PFSK-1 (cell line): Measurements from ENCODE around the gene TNNT2.

Experiments
- POLR2AphosphoS5 ChIP-seq: IDR thresholded peaks from 2 replicates; pipeline ENCODE4 v1.6.1; 2012; ENCODE audit warnings: low read depth, mild to moderate bottlenecking, control low read depth, low read length, moderate library complexity
- REST ChIP-seq, 2 experiments: IDR thresholded peaks; 2 replicates each; pipeline versions ENCODE4 v1.6.1 to v1.8.0; 2011 to 2012; ENCODE audit warnings: low read depth in 2 of 2, low read length in 2 of 2, control low read depth in 1 of 2, inconsistent platforms in 1 of 2, mild to moderate bottlenecking in 1 of 2, moderate library complexity in 1 of 2; ENCODE audit not compliant: insufficient read depth in 1 of 2
- SIN3A ChIP-seq: IDR thresholded peaks from 2 replicates; pipeline ENCODE4 v1.6.1; 2012; ENCODE audit warnings: mild to moderate bottlenecking, low read length, moderate library complexity, borderline replicate concordance; ENCODE audit not compliant: insufficient read depth
- TAF1 ChIP-seq: IDR thresholded peaks from 2 replicates; pipeline ENCODE4 v1.6.1; 2012; ENCODE audit warnings: low read length, control low read depth, borderline replicate concordance; ENCODE audit not compliant: insufficient read depth

DNA sequence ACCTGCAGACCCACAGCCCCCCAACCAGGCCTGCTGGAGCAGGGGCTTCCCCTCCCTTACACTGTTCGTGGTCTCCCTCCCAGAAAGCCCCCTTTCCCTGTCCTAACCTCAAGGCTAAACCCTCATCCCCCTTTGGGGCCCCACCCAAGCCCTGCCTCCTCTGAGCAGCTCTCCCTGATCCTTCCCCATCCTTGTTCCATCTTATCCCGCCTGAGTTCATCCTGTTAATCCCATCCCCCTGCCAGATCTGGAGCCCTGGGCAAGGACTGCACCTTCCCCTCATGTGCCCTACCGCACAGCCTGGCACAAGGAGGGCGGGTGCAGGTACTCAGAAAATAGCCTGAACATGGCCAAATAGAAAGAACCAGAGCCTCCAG is 6.9 kb upstream of the TNNT2 start:
- TF ChIP-seq POLR2AphosphoS5 (no peak), REST (IDR thresholded peaks at IDR 0.05; ENCODE audit: insufficient read depth in 1 of 2, low read depth in 2 of 2, low read length in 2 of 2) (no peak), SIN3A (no peak), TAF1 (no peak)
